ENCODE measurements around the gene MALAT1. TPM values are rescaled to one million over a fixed set of nuclear protein-coding genes. Genes with fewer than 3 reads are reported as not detected.
"Not testable (repeated sequence)": the region's sequence is repeated elsewhere in the genome, so short reads cannot be mapped to it uniquely, and the experiment has no call there.

Gene MALAT1
- total and polyA plus RNA-seq, 2 of the 13 experiments (the other 11 are each of a cell fraction or from before 2014, with no cell fraction given), result 143 to 1,237 TPM

DNA sequence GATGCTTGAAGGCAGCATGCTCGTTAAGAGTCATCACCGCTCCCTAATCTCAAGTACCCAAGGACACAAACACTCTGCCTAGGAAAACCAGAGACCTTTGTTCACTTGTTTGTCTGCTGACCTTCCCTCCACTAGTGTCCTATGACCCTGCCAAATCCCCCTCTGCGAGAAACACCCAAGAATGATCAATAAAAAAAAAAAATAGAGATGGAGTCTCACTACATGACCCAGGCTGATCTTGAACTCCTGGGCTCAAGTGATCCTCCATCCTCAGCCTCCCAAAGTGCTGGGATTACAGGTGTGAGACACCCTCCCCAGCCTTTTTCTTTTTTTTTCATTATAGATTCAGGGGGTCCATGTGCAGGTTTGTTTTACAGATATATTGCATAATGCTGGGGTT is 46.6 kb upstream of the MALAT1 start:
- WGBS (ENCODE audit: low lambda C conversion rate), result 0% methylated on average over 1 of the region's 3 CpGs
- DNase-seq (ENCODE audit: low spot score); CTCF ChIA-PET (ENCODE audit: low intra/inter-chr PET ratio, low total read pairs); ATAC-seq; H3K27me3 ChIP-seq (ENCODE audit: control insufficient read depth in 1 of 2, insufficient read depth in 2 of 2, low read length in 2 of 2); FAIRE-seq; POLR2A ChIA-PET; H3K79me2 ChIP-seq (ENCODE audit: insufficient read depth, low read length); H3K36me3 ChIP-seq (replicated peaks in 1 of 2; ENCODE audit: control insufficient read depth in 1 of 2, insufficient read depth in 2 of 2, low read length in 2 of 2); BruUV-seq (replicated peaks); H4K20me1 ChIP-seq (ENCODE audit: insufficient read depth, low read length); H2AFZ ChIP-seq (ENCODE audit: low read length); H3K4me2 ChIP-seq (ENCODE audit: low read depth, low read length); intact Hi-C loops (cut with micrococcal nuclease; ENCODE audit: unreplicated experiment); H3K4me3 ChIP-seq (replicated peaks in 1 of 3; ENCODE audit: insufficient read depth in 1 of 3, low read depth in 2 of 3, low read length in 3 of 3); H3K27ac ChIP-seq (ENCODE audit: extremely low read length, insufficient read depth, low read length); H3K9me3 ChIP-seq (ENCODE audit: low read length); H3K9ac ChIP-seq (ENCODE audit: insufficient read depth, low read depth, low read length): not testable (repeated sequence)
- peak; percentile 91 for TF ChIP-seq BCL6 (CRISPR knock-in tag; IDR thresholded peaks at IDR 0.05)
- TF ChIP-seq, protein P1, sequence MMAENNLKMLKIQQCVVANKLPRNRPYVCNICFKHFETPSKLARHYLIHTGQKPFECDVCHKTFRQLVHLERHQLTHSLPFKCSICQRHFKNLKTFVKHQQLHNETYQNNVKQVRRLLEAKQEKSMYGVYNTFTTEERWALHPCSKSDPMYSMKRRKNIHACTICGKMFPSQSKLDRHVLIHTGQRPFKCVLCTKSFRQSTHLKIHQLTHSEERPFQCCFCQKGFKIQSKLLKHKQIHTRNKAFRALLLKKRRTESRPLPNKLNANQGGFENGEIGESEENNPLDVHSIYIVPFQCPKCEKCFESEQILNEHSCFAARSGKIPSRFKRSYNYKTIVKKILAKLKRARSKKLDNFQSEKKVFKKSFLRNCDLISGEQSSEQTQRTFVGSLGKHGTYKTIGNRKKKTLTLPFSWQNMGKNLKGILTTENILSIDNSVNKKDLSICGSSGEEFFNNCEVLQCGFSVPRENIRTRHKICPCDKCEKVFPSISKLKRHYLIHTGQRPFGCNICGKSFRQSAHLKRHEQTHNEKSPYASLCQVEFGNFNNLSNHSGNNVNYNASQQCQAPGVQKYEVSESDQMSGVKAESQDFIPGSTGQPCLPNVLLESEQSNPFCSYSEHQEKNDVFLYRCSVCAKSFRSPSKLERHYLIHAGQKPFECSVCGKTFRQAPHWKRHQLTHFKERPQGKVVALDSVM (CRISPR knock-in tag; IDR thresholded peaks at IDR 0.05), result peak; percentile 55
- TF ChIP-seq, protein P2, sequence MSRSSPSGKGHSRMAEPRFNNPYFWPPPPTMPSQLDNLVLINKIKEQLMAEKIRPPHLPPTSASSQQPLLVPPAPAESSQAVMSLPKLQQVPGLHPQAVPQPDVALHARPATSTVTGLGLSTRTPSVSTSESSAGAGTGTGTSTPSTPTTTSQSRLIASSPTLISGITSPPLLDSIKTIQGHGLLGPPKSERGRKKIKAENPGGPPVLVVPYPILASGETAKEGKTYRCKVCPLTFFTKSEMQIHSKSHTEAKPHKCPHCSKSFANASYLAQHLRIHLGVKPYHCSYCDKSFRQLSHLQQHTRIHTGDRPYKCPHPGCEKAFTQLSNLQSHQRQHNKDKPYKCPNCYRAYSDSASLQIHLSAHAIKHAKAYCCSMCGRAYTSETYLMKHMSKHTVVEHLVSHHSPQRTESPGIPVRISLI (CRISPR knock-in tag; IDR thresholded peaks at IDR 0.05; ENCODE audit: borderline replicate concordance), result peak; percentile 47; the same call in 1 of the 2 replicates
- TF ChIP-seq, protein P3, sequence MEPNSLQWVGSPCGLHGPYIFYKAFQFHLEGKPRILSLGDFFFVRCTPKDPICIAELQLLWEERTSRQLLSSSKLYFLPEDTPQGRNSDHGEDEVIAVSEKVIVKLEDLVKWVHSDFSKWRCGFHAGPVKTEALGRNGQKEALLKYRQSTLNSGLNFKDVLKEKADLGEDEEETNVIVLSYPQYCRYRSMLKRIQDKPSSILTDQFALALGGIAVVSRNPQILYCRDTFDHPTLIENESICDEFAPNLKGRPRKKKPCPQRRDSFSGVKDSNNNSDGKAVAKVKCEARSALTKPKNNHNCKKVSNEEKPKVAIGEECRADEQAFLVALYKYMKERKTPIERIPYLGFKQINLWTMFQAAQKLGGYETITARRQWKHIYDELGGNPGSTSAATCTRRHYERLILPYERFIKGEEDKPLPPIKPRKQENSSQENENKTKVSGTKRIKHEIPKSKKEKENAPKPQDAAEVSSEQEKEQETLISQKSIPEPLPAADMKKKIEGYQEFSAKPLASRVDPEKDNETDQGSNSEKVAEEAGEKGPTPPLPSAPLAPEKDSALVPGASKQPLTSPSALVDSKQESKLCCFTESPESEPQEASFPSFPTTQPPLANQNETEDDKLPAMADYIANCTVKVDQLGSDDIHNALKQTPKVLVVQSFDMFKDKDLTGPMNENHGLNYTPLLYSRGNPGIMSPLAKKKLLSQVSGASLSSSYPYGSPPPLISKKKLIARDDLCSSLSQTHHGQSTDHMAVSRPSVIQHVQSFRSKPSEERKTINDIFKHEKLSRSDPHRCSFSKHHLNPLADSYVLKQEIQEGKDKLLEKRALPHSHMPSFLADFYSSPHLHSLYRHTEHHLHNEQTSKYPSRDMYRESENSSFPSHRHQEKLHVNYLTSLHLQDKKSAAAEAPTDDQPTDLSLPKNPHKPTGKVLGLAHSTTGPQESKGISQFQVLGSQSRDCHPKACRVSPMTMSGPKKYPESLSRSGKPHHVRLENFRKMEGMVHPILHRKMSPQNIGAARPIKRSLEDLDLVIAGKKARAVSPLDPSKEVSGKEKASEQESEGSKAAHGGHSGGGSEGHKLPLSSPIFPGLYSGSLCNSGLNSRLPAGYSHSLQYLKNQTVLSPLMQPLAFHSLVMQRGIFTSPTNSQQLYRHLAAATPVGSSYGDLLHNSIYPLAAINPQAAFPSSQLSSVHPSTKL (CRISPR knock-in tag; IDR thresholded peaks at IDR 0.05), result peak; percentile 16; the same call in 1 of the 2 replicates
- TF ChIP-seq RARA (CRISPR knock-in tag; IDR thresholded peaks at IDR 0.05), result peak; percentile 52
- in situ Hi-C loops (cut with HindIII; ENCODE audit: extremely low pct_ligation_motif_present, low pct_unique_long_range_greater_than_20kb), result loop anchor here (10.0 kb wide), 1 partner anchor 53 kb away; no protein-coding TSS in a partner anchor
- peaks cover 57% of the 10 kb centered on the region for H3K4me1 ChIP-seq (ENCODE audit: insufficient read depth, low read length)

All from HepG2 (cell line).